HepG2 (cell line): Measurements from ENCODE around the gene GPR25. TPM values are rescaled to one million over a fixed set of nuclear protein-coding genes. Genes with fewer than 3 reads are reported as not detected.

Source experiments
- ATAC-seq: fragments of 200-7000 bp; cut with Tn5 transposase; 3 replicates; pipeline ENCODE4 v1.9.1; 2020; ENCODE audit warnings: mild to moderate bottlenecking, moderate library complexity
- BruUV-seq: library from RNA; stranded (reverse); fragments of 400-500 nt; replicated peaks from 2 replicates; lab custom pipeline; 2021; lab: Mats Ljungman, UMichigan
- CTCF ChIA-PET: fragments of 300-600 bp; formaldehyde crosslinking; extraction: SDS; loops from one replicate; lab custom pipeline; 2021; ENCODE audit warnings: low total read pairs, inconsistent platforms, low intra/inter-chr PET ratio; lab: Yijun Ruan, JAX
- POLR2A ChIA-PET: fragments of 350-600 bp; sonication (Branson Sonifier 250); formaldehyde crosslinking; loops from one replicate; lab custom pipeline; 2020; ENCODE audit warnings: antibody characterized with exemption, inconsistent platforms; lab: Yijun Ruan, JAX
- DNase-seq: peaks from one replicate; pipeline ENCODE4 v3.0.0-alpha.2; 2015; ENCODE audit warnings: low spot score
- FAIRE-seq: peaks from 3 replicates; lab custom pipeline; 2011; peaks lifted over from hg19 to GRCh38; lab: Jason Lieb, UNC
- H2AFZ ChIP-seq: one replicate; pipeline ENCODE4 v1.6.1; 2011; ENCODE audit warnings: low read length, inconsistent platforms
- H3K27ac ChIP-seq: fragments of 300-600 bp; 3 replicates; pipeline ENCODE4 v1.8.0; 2011; ENCODE audit warnings: mixed run types, mild to moderate bottlenecking, mixed read lengths, low read length, inconsistent platforms; ENCODE audit not compliant: insufficient read depth; ENCODE audit errors: extremely low read length
- H3K27me3 ChIP-seq, 2 experiments: fragments of 200-600 bp in 1 of 2; 2 replicates in 1 of 2; 3 replicates in 1 of 2; pipeline versions ENCODE4 v1.6.0 to v1.8.0; 2011; ENCODE audit warnings: low read length in 2 of 2, mild to moderate bottlenecking in 2 of 2, moderate library complexity in 2 of 2, inconsistent platforms in 1 of 2; ENCODE audit not compliant: insufficient read depth in 2 of 2, control insufficient read depth in 1 of 2
- H3K36me3 ChIP-seq, 2 experiments: fragments of 200-600 bp in 1 of 2; replicated peaks in 1 of 2; 2 replicates in 1 of 2; 3 replicates in 1 of 2; pipeline versions ENCODE4 v1.5.1 to v1.8.0; 2011; ENCODE audit warnings: low read length in 2 of 2, inconsistent platforms in 1 of 2; ENCODE audit not compliant: insufficient read depth in 2 of 2, control insufficient read depth in 1 of 2
- H3K4me1 ChIP-seq: 2 replicates; pipeline ENCODE4 v1.5.1; 2012; ENCODE audit warnings: low read length, inconsistent platforms; ENCODE audit not compliant: insufficient read depth
- H3K4me2 ChIP-seq: 2 replicates; pipeline ENCODE4 v1.6.0; 2011; ENCODE audit warnings: low read depth, low read length, inconsistent platforms
- H3K4me3 ChIP-seq, 3 experiments: fragments of 200-600 bp in 1 of 3; sonication (generic), shearing (Covaris generic) in 1 of 3; replicated peaks in 1 of 3; 2 replicates each; pipeline ENCODE4 v1.5.1; 2011 to 2016; ENCODE audit warnings: low read length in 3 of 3, inconsistent platforms in 2 of 3, low read depth in 2 of 3, mild to moderate bottlenecking in 2 of 3, control low read depth in 1 of 3, mixed read lengths in 1 of 3; ENCODE audit not compliant: insufficient read depth in 1 of 3
- H3K79me2 ChIP-seq: one replicate; pipeline ENCODE4 v1.6.1; 2011; ENCODE audit warnings: low read length, inconsistent platforms; ENCODE audit not compliant: insufficient read depth
- H3K9ac ChIP-seq: 2 replicates; pipeline ENCODE4 v1.6.0; 2011; ENCODE audit warnings: mild to moderate bottlenecking, low read depth, low read length, inconsistent platforms; ENCODE audit not compliant: insufficient read depth
- H3K9me3 ChIP-seq: 2 replicates; pipeline ENCODE4 v1.5.1; 2012; ENCODE audit warnings: mild to moderate bottlenecking, low read length
- H4K20me1 ChIP-seq: 2 replicates; pipeline ENCODE4 v1.6.0; 2011; ENCODE audit warnings: inconsistent platforms, mild to moderate bottlenecking, low read length, moderate library complexity; ENCODE audit not compliant: insufficient read depth
- CEBPG ChIP-seq: IDR thresholded peaks from 2 replicates; pipeline ENCODE4 v1.6.1; 2016
- GLI4 ChIP-seq: sonication (generic); formaldehyde crosslinking; IDR thresholded peaks from 2 replicates; pipeline ENCODE4 v1.5.1; 2020; ENCODE audit warnings: missing genetic modification reagents, mild to moderate bottlenecking, moderate library complexity, borderline replicate concordance
- JUNB ChIP-seq: sonication (generic); formaldehyde crosslinking; IDR thresholded peaks from 2 replicates; pipeline ENCODE4 v1.8.0; 2022; ENCODE audit warnings: missing genetic modification reagents, mild to moderate bottlenecking, borderline replicate concordance
- KDM1A ChIP-seq: IDR thresholded peaks from 2 replicates; pipeline ENCODE4 v1.6.1; 2016; ENCODE audit warnings: missing compliant biosample characterization
- KDM5A ChIP-seq: fragments of 200-600 bp; sonication (generic); IDR thresholded peaks from 2 replicates; pipeline ENCODE4 v1.7.0; 2018; ENCODE audit warnings: antibody characterized with exemption, mild to moderate bottlenecking, low read length, borderline replicate concordance
- MED1 ChIP-seq: sonication (generic); formaldehyde crosslinking; IDR thresholded peaks from 2 replicates; pipeline ENCODE4 v1.4.0; 2020; ENCODE audit warnings: missing genetic modification reagents
- MIXL1 ChIP-seq: IDR thresholded peaks from 2 replicates; pipeline ENCODE4 v1.6.1; 2016
- NR3C1 ChIP-seq: sonication (generic); formaldehyde crosslinking; IDR thresholded peaks from 2 replicates; pipeline ENCODE4 v1.4.0; 2020; ENCODE audit warnings: missing genetic modification reagents
- RAD21 ChIP-seq: fragments of 450-650 bp; formaldehyde crosslinking; IDR thresholded peaks from 2 replicates; pipeline ENCODE4 v1.5.0; 2020; ENCODE audit warnings: mild to moderate bottlenecking
- RELA ChIP-seq: sonication (generic); formaldehyde crosslinking; IDR thresholded peaks from 2 replicates; pipeline ENCODE4 v1.4.0; 2020; ENCODE audit warnings: missing genetic modification reagents
- RFX1 ChIP-seq: fragments of 450-650 bp; IDR thresholded peaks from 2 replicates; pipeline ENCODE4 v1.6.1; 2017
- SATB2 ChIP-seq: sonication (generic); formaldehyde crosslinking; IDR thresholded peaks from 2 replicates; pipeline ENCODE4 v1.5.0; 2020; ENCODE audit warnings: missing genetic modification reagents
- SIN3A ChIP-seq: IDR thresholded peaks from 2 replicates; pipeline ENCODE4 v1.6.1; 2011; ENCODE audit warnings: low read depth, mild to moderate bottlenecking, control low read depth, low read length, borderline replicate concordance
- ZNF34 ChIP-seq: sonication (generic); formaldehyde crosslinking; IDR thresholded peaks from 2 replicates; pipeline ENCODE4 v1.4.0; 2020; ENCODE audit warnings: mild to moderate bottlenecking, missing genetic modification reagents, borderline replicate concordance
- ZNF354B ChIP-seq: sonication (generic); formaldehyde crosslinking; IDR thresholded peaks from 2 replicates; pipeline ENCODE4 v1.8.0; 2022; ENCODE audit warnings: mild to moderate bottlenecking, missing genetic modification reagents
- ZNF777 ChIP-seq: sonication (generic); formaldehyde crosslinking; IDR thresholded peaks from 2 replicates; pipeline ENCODE4 v1.4.0; 2020; ENCODE audit warnings: missing genetic modification reagents
- WGBS: methylation state at CpG from one replicate; pipeline ENCODE4 v1.1.6; 2017; ENCODE audit warnings: low lambda C conversion rate; 5-methylcytosine and 5-hydroxymethylcytosine counted together
- in situ Hi-C: cut with HindIII; loops from 2 replicates; pipeline ENCODE4 v1.10.0; 2017; ENCODE audit warnings: low pct_unique_long_range_greater_than_20kb; ENCODE audit not compliant: extremely low pct_ligation_motif_present
- intact Hi-C: fragments of 100-400 bp; cut with micrococcal nuclease; formaldehyde crosslinking; loops from one replicate; pipeline ENCODE4 v1.10.0; 2022; ENCODE audit not compliant: unreplicated experiment
- polyA plus RNA-seq, 8 experiments: library from polyadenylated mRNA; depleted of rRNA in 3 of 8; stranded (reverse) in 7 of 8; unstranded in 1 of 8; fragments of >200 nt; fragmentation: Illumina TruSeq in 4 of 8; extraction: Trizol in 4 of 8; gene quantifications; 2 replicates each; pipeline versions ENCODE4 v1.2.1 to v1.2.3, GENCODE V29; 2011 to 2016; ENCODE audit warnings: low read depth in 4 of 8, missing spikeins in 1 of 8, mixed read lengths in 1 of 8; ENCODE audit not compliant: insufficient read depth in 1 of 8
- total RNA-seq, 5 experiments: library from RNA; depleted of rRNA; stranded (reverse); fragments of >200 nt; fragmentation: Illumina TruSeq; extraction: Trizol; gene quantifications; 2 replicates each; pipeline ENCODE4 v1.2.3, GENCODE V29; 2016; ENCODE audit warnings: low read depth in 1 of 5
- TF ChIP-seq, protein P1 (sequence below): sonication (generic); formaldehyde crosslinking; IDR thresholded peaks from 2 replicates; pipeline ENCODE4 v1.4.0; 2020; ENCODE audit warnings: mild to moderate bottlenecking, missing genetic modification reagents
- TF ChIP-seq, protein P2 (sequence below): sonication (generic); formaldehyde crosslinking; IDR thresholded peaks from 2 replicates; pipeline ENCODE4 v1.4.0; 2020; ENCODE audit warnings: mild to moderate bottlenecking, low read depth, missing genetic modification reagents

The GPR25 gene
- total and polyA plus RNA-seq, 2 of the 13 experiments (the other 11 are each of a cell fraction or from before 2014, with no cell fraction given): not detected

DNA sequence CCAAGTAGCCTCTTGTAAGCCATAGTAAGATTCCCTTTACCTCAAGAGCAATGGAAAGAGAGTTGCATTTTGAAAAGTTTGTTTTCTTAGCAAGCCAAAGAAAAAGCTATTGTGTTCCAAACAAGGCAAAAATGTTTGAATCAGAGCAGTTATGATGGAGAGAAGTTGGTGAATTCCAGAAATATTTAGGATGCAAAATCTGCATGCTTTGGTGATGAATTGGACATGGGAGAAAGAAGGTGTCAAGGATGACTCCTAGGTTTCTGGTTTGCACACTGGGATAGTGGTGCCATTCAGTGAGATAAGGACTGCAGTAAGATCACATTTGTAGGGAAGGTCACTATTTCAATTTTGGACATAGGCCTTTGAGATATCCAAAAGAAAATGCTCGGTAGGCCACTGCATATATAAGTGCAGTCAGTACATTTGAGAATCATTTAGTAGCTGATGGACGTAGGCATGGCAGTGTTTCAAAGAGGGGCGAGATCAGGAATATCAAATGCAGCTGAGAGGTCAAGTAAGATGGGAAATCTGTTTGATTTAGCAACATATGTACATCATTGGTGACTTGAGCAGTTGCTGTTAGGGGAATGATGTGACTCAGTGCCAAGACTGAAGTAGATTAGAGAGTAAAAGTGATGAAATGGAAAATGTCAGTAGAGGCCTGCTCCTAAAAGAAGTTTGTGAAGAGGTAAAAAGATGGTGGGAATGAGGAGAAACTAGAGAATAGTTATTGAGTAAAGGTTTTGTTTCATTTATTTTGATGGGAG is 33.9 kb upstream of the GPR25 start:
- H4K20me1 ChIP-seq: no peaks in the 10 kb centered on the region
- in situ Hi-C loops (no loop called here), intact Hi-C loops (loop anchor here (1.0 kb wide), 1 partner anchor 280 kb away; no protein-coding TSS in a partner anchor)
- FAIRE-seq (no peak), DNase-seq (no peak), ATAC-seq (no peak)
- no peaks in the 10 kb centered on the region for H3K9me3 ChIP-seq
- H3K27ac ChIP-seq: no peak overlapping the region
- H3K9ac ChIP-seq: no peak overlapping the region
- WGBS: 92% methylated on average over 3 of the region's 3 CpGs
- POLR2A ChIA-PET: no interaction called here
- H2AFZ ChIP-seq: no peak overlapping the region
- H3K4me3 ChIP-seq: no peak overlapping the region
- CTCF ChIA-PET: interaction anchor here (0.7 kb wide), 1 partner anchor 216 kb away, joined by 4 read pairs; no protein-coding TSS in a partner anchor
- no peak overlapping the region for H3K4me2 ChIP-seq
- peaks cover 1 to 5% of the 10 kb centered on the region in 2 experiments; a peak in 2 of 5 replicates for H3K36me3 ChIP-seq
- no peaks in the 10 kb centered on the region for H3K79me2 ChIP-seq
- no peaks in the 10 kb centered on the region for H3K27me3 ChIP-seq
- no TSS peak for BruUV-seq
- TF ChIP-seq ZNF34 (CRISPR knock-in tag) (no peak), ZNF354B (CRISPR knock-in tag) (no peak), SATB2 (no peak), SIN3A (no peak)
- TF ChIP-seq, all 625 proteins: peak for 0
- no peaks in the 10 kb centered on the region for H3K4me1 ChIP-seq

- CTCF ChIA-PET: no interaction called here
- Histone ChIP-seq H3K4me1 (no peaks in the 10 kb centered on the region; the same call in 1 of the 2 replicates), H3K79me2 (no peaks in the 10 kb centered on the region), H3K36me3 (peaks cover 4 to 32% of the 10 kb centered on the region in 2 experiments; a peak in 3 of 5 replicates), H2AFZ (no peak overlapping the region), H3K27ac (no peak overlapping the region), H3K9me3 (no peaks in the 10 kb centered on the region), H3K4me2 (no peak overlapping the region), H3K4me3 (no peak overlapping the region), H3K9ac (no peak overlapping the region), H3K27me3 (no peaks in the 10 kb centered on the region; a peak in 1 of 5 replicates), H4K20me1 (no peaks in the 10 kb centered on the region)
- BruUV-seq: no TSS peak
- DNase-seq (no peak), ATAC-seq (no peak), FAIRE-seq (no peak)
- POLR2A ChIA-PET: no interaction called here
- 96% methylated on average over 4 of the region's 4 CpGs for whole genome bisulfite sequencing
- in situ Hi-C loops (no loop called here), intact Hi-C loops (no loop called here)
- TF ChIP-seq, protein P1, sequence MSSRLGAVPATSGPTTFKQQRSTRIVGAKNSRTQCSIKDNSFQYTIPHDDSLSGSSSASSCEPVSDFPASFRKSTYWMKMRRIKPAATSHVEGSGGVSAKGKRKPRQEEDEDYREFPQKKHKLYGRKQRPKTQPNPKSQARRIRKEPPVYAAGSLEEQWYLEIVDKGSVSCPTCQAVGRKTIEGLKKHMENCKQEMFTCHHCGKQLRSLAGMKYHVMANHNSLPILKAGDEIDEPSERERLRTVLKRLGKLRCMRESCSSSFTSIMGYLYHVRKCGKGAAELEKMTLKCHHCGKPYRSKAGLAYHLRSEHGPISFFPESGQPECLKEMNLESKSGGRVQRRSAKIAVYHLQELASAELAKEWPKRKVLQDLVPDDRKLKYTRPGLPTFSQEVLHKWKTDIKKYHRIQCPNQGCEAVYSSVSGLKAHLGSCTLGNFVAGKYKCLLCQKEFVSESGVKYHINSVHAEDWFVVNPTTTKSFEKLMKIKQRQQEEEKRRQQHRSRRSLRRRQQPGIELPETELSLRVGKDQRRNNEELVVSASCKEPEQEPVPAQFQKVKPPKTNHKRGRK (CRISPR knock-in tag): no peak
- no peak for TF ChIP-seq JUNB (CRISPR knock-in tag)
- no peak for TF ChIP-seq CEBPG (CRISPR knock-in tag)
- no peak for TF ChIP-seq MIXL1 (CRISPR knock-in tag)
- TF ChIP-seq RELA: no peak
- no peak for TF ChIP-seq GLI4 (CRISPR knock-in tag)
- TF ChIP-seq MED1 (CRISPR knock-in tag): no peak
- no peak for TF ChIP-seq KDM1A (CRISPR knock-in tag)
- no peak for TF ChIP-seq RFX1
- no peak for TF ChIP-seq NR3C1
- TF ChIP-seq, protein P2, sequence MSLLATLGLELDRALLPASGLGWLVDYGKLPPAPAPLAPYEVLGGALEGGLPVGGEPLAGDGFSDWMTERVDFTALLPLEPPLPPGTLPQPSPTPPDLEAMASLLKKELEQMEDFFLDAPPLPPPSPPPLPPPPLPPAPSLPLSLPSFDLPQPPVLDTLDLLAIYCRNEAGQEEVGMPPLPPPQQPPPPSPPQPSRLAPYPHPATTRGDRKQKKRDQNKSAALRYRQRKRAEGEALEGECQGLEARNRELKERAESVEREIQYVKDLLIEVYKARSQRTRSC: no peak
- no peak for TF ChIP-seq KDM5A
- no peak for TF ChIP-seq RAD21 (CRISPR knock-in tag)
- TF ChIP-seq ZNF777: no peak
These were observed 27.4 kb upstream of the GPR25 start for GRCh38 chr1:200845360-200845759.
